ENCODE data around the gene SPRR1B. TPM values are rescaled to one million over a fixed set of nuclear protein-coding genes. Genes with fewer than 3 reads are reported as not detected.

The SPRR1B gene
- polyA plus RNA-seq, 1 experiment, result not detected

DNA sequence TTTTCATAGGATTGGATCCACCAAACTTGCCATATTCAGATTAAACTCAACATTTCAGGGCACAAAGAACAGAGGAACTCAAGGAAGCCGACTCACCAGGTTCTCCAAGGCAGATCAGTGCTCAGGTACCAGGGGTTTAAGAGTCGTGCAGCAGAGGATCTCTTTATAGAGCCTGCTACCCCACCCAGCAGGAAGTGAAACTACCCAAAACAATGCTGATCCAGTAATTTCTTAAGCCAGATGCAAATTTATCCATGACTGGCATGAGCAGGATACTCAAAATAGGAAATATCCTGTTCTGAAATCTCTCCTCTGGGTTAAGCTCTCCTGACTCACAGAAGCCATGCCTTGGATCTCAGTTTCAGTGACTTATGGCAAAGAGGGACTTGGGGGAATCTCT is 26.4 kb downstream of the SPRR1B start, which contains the start of gene SPRR2A:
TSS of gene SPRR2A (minus strand) at position 138 of the 400 bp plus-strand sequence. CDS start 777 bp downstream, outside the sequence.
- TF ChIP-seq, protein P1, sequence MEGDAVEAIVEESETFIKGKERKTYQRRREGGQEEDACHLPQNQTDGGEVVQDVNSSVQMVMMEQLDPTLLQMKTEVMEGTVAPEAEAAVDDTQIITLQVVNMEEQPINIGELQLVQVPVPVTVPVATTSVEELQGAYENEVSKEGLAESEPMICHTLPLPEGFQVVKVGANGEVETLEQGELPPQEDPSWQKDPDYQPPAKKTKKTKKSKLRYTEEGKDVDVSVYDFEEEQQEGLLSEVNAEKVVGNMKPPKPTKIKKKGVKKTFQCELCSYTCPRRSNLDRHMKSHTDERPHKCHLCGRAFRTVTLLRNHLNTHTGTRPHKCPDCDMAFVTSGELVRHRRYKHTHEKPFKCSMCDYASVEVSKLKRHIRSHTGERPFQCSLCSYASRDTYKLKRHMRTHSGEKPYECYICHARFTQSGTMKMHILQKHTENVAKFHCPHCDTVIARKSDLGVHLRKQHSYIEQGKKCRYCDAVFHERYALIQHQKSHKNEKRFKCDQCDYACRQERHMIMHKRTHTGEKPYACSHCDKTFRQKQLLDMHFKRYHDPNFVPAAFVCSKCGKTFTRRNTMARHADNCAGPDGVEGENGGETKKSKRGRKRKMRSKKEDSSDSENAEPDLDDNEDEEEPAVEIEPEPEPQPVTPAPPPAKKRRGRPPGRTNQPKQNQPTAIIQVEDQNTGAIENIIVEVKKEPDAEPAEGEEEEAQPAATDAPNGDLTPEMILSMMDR (IDR thresholded peaks at IDR 0.05; ENCODE audit: low read depth, low read length), result no peak
- DNase-seq (ENCODE audit: low read depth, low spot score), result no peak
- POLR2A ChIA-PET, result no interaction called here
- no peaks in the 10 kb centered on the region for H3K9me3 ChIP-seq (ENCODE audit: control insufficient read depth, insufficient read depth, low read length)
- H3K4me3 ChIP-seq (ENCODE audit: low read depth, low read length), result no peak within 1 kb of the TSS
- no peak within 1 kb of the TSS for H3K27ac ChIP-seq (ENCODE audit: low read depth, low read length)
- CTCF ChIA-PET, result no interaction called here
- no peaks in the 10 kb centered on the region for H3K27me3 ChIP-seq (ENCODE audit: control insufficient read depth, insufficient read depth, low read length)

DNA sequence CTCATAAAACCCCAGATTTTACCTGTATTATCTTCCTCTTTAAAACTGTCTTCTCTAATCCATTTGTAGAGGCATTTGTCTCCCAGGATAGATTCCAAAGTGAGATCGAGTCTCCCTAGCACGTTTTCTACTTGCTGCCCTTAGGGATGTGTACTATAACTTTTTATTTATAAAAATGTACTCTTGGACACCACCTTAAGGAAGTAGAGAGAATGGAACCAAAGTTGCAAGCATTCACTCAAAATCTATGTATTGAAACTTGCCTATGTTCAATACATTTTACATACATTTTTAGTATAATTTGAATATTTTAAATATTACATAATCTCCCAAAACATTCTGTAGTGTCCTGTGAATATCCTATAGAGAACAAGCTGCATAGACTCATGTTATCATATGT is 27.2 kb downstream of the SPRR1B start:
- POLR2A ChIA-PET, result no interaction called here
- Histone ChIP-seq H3K27ac (ENCODE audit: low read depth, low read length) (no peak overlapping the region), H3K27me3 (ENCODE audit: control insufficient read depth, insufficient read depth, low read length) (no peaks in the 10 kb centered on the region), H3K4me3 (ENCODE audit: low read depth, low read length) (no peak overlapping the region), H3K9me3 (ENCODE audit: control insufficient read depth, insufficient read depth, low read length) (no peaks in the 10 kb centered on the region)
- DNase-seq (ENCODE audit: low read depth, low spot score), result no peak
- TF ChIP-seq, protein P1 (IDR thresholded peaks at IDR 0.05; ENCODE audit: low read depth, low read length), result no peak
- CTCF ChIA-PET, result no interaction called here

DNA sequence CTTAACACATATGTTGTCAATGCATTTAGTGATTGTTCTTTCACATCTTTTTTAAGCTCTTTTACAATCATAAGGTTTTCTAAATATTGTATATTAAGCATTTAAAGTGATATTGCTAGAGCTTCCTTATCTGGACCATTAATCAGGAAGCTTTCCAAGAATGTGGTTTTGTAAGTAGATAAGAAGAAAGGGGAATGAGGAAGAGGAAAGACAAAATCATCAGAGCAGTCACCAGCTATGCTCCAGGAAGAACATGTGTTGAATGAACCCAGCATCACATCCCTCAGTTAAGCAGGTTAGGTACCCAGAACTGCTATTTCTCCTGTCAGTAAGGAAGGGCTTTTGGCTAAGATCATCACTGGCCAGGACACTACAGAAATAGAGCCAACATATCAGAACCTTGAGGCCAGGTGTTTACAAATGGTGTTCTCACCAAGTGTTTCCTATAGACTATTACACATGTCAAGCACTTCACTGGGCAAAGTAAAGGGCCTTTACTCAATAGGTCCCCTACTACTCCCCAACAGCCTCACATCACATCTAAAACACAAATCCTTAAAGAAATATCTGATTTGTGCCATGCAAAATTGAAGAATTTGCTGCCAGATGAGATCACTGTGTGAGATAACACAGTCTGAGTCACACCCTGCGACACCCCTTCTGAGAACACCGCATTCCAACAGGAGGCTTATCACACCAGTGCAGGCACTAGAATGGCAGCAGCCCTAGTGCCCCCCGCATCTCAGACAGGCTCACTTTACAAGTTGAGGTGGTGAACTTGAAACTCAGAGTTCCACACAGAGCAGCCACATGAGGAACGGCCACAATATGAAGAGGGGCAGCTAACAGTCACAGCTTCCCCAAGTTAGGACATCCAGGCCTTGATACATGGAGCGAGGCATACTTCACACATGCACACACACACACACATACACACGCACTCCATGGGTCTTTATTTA is 28.1 kb downstream of the SPRR1B start:
- ChIA-PET POLR2A (no interaction called here), CTCF (interaction anchor here (0.6 kb wide), 1 partner anchor 69 kb away, joined by 5 read pairs; no protein-coding TSS in a partner anchor)
- TF ChIP-seq, protein P1 (IDR thresholded peaks at IDR 0.05; ENCODE audit: low read depth, low read length), result no peak
- Histone ChIP-seq H3K27me3 (ENCODE audit: control insufficient read depth, insufficient read depth, low read length) (no peaks in the 10 kb centered on the region), H3K27ac (ENCODE audit: low read depth, low read length) (no peak overlapping the region), H3K4me3 (ENCODE audit: low read depth, low read length) (no peak overlapping the region), H3K9me3 (ENCODE audit: control insufficient read depth, insufficient read depth, low read length) (no peaks in the 10 kb centered on the region)
- DNase-seq (ENCODE audit: low read depth, low spot score), result no peak

DNA sequence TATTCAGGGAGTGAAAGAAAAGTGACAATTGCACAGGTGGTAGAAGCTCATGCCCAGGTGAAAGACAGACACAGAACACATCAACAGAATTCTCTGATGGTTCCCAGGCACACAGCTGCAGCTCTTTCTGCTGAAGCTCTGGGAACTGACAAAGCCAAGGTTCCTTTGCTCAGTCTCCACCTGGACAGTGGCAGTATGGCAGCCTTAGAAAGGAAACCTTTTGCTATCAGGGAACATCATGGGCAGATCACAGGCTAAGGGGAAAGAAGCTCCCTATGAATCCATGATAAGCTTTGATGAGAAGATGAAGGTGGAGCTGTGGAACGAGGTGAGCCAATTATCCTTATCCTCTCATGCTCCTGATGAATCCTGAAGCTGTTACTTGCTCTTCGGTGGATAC is 39.2 kb downstream of the SPRR1B start:
- POLR2A ChIA-PET, result no interaction called here
- Histone ChIP-seq H3K27me3 (ENCODE audit: control insufficient read depth, insufficient read depth, low read length) (no peaks in the 10 kb centered on the region), H3K4me3 (ENCODE audit: low read depth, low read length) (no peak overlapping the region), H3K27ac (ENCODE audit: low read depth, low read length) (no peak overlapping the region), H3K9me3 (ENCODE audit: control insufficient read depth, insufficient read depth, low read length) (no peaks in the 10 kb centered on the region)
- CTCF ChIA-PET, result no interaction called here
- TF ChIP-seq, protein P1 (IDR thresholded peaks at IDR 0.05; ENCODE audit: low read depth, low read length), result no peak
- DNase-seq (ENCODE audit: low read depth, low spot score), result no peak

DNA sequence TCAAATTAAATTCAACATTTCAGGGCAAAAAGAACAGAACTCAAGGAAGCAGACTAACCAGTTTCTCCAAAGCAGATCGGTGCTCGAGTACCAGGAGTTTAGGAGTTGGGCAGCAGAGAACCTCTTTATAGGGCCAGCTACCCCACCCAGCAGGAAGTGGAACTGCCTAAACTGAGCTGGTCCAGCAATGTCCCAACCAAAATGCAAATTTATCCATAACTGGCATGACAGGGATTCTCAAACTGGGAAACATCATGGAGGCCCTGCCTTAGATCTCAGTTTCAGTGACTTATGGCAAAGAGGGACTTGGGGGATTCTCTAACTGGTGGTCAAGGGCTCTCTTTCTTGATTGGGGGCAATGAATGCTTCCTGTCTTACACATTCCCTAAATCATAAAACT is 40.5 kb downstream of the SPRR1B start, which contains the start of gene SPRR2B:
TSS of gene SPRR2B (minus strand) at position 101 of the 400 bp plus-strand sequence. CDS start 772 bp downstream, outside the sequence.
- Histone ChIP-seq H3K27me3 (ENCODE audit: control insufficient read depth, insufficient read depth, low read length) (no peaks in the 10 kb centered on the region), H3K9me3 (ENCODE audit: control insufficient read depth, insufficient read depth, low read length) (no peaks in the 10 kb centered on the region), H3K4me3 (ENCODE audit: low read depth, low read length) (no peak within 1 kb of the TSS), H3K27ac (ENCODE audit: low read depth, low read length) (no peak within 1 kb of the TSS)
- ChIA-PET POLR2A (no interaction called here), CTCF (no interaction called here)
- TF ChIP-seq, protein P1 (IDR thresholded peaks at IDR 0.05; ENCODE audit: low read depth, low read length), result no peak
- DNase-seq (ENCODE audit: low read depth, low spot score), result no peak

Data from AG04450 (cell line).